Ovary (tissue), 9 donors: ENCODE results near the gene AZU1. TPM values are rescaled to one million over a fixed set of nuclear protein-coding genes. Genes with fewer than 3 reads are reported as not detected.
"Not testable (repeated sequence)": the region's sequence is repeated elsewhere in the genome, so short reads cannot be mapped to it uniquely, and the experiment has no call there.

Experiments
- DNase-seq, 5 donors: peaks; one replicate each; pipeline ENCODE4 v3.0.0-alpha.2; 2019 to 2020
- H3K27ac ChIP-seq, 2 donors: fragments of 200-600 bp; one replicate each; pipeline versions ENCODE4 v1.5.1 to v1.8.0; 2019 to 2022
- H3K27me3 ChIP-seq: fragments of 200-600 bp; one replicate; pipeline ENCODE4 v1.8.0; 2022
- H3K36me3 ChIP-seq: fragments of 200-600 bp; sonication (generic); one replicate; pipeline ENCODE4 v1.5.1; 2019
- H3K4me1 ChIP-seq: one replicate; pipeline ENCODE4 v1.8.1; 2013; ENCODE audit warnings: mild to moderate bottlenecking, moderate library complexity; ENCODE audit not compliant: insufficient read depth
- H3K4me3 ChIP-seq: fragments of 200-600 bp; sonication (generic); one replicate; pipeline ENCODE4 v1.5.1; 2017
- H3K9me3 ChIP-seq, 2 donors: fragments of 200-600 bp in 1 of 2; sonication (generic) in 1 of 2; one replicate each; pipeline versions ENCODE4 v1.5.1 to v1.8.1; 2013 to 2019; ENCODE audit warnings: mild to moderate bottlenecking in 1 of 2, moderate library complexity in 1 of 2
- CTCF ChIP-seq, 3 donors: fragments of 450-650 bp in 2 of 3; fragments of 200-600 bp in 1 of 3; IDR thresholded peaks; one replicate each; pipeline versions ENCODE4 v1.5.1 to v1.8.0; 2016 to 2022; ENCODE audit warnings: antibody characterized with exemption in 3 of 3, mild to moderate bottlenecking in 1 of 3
- EP300 ChIP-seq: sonication (generic); formaldehyde crosslinking; IDR thresholded peaks from one replicate; pipeline ENCODE4 v1.6.1; 2017; ENCODE audit warnings: antibody characterized with exemption
- POLR2A ChIP-seq: fragments of 450-650 bp; IDR thresholded peaks from one replicate; pipeline ENCODE4 v1.6.1; 2017; ENCODE audit warnings: antibody characterized with exemption, mild to moderate bottlenecking, moderate library complexity
- WGBS, 3 donors: extraction: QIAGEN DNeasy Blood & Tissue Kit in 1 of 3; methylation state at CpG; one replicate each; pipeline versions ENCODE4 v1.1.5 to v1.1.7; 2013 to 2017; 5-methylcytosine and 5-hydroxymethylcytosine counted together
- intact Hi-C, 4 donors: fragments of 100-400 bp; cut with DNase I; formaldehyde crosslinking; loops; one replicate each; pipeline versions ENCODE4 v1.11.0 to v1.15.1; 2022 to 2023
- polyA plus RNA-seq, 2 donors: library from polyadenylated mRNA; stranded (reverse); fragments of 200-250 nt in 1 of 2; fragments of 350-450 nt in 1 of 2; fragmentation: Illumina TruSeq in 1 of 2; extraction: RNeasy Lipid Tissue Mini Kit (QIAGEN cat#74804) in 1 of 2; gene quantifications; one replicate each; pipeline ENCODE4 v1.2.3, GENCODE V29; 2013 to 2014
- total RNA-seq, 7 donors: library from RNA; depleted of rRNA in 2 of 7; stranded (reverse); fragments of >200 nt in 2 of 7; fragmentation: NEBNext Ultra II Directional in 3 of 7; extraction: Animal tissue kit (Norgen Biotek cat#: 25700) in 3 of 7; gene quantifications; one replicate each; pipeline versions ENCODE4 v1.1.0 to v1.2.4, GENCODE V29; 2016 to 2023
- donor health status: DM: no; HTN: no; CAD: no; lungs with moderate emphysema.
- donor health status: DM: no; HTN: no; CAD: no.
- donor health status: Bipolar disorder and iron deficiency.
- donor health status: DM: yes; HTN: yes; CAD: no.
- donor health status: DM: no; HTN: no; CAD: no.
- donor health status: DM: yes; HTN: yes; CAD: no.

Gene AZU1
- total and polyA plus RNA-seq, 9 donors, result 0.11 to 1.0 TPM; not detected in 7

GRCh38 chr19:815775-816499 is 11.7 kb upstream of the AZU1 start:
- H3K9me3 ChIP-seq, result no peaks in the 10 kb centered on the region
- H3K27me3 ChIP-seq, result no peaks in the 10 kb centered on the region
- no peak overlapping the region for H3K27ac ChIP-seq
- H3K36me3 ChIP-seq, result no peaks in the 10 kb centered on the region
- no peak for DNase-seq
- no peak for TF ChIP-seq CTCF (IDR thresholded peaks at IDR 0.05)
- H3K4me1 ChIP-seq, result no peaks in the 10 kb centered on the region
- WGBS, 3 donors, result 93 to 95% (median 94%) methylated on average over 13 of the region's 13 CpGs
- no peak overlapping the region for H3K4me3 ChIP-seq
- intact Hi-C loops, result no loop called here

GRCh38 chr19:816500-816857 is 11.2 kb upstream of the AZU1 start:
- no peak for DNase-seq
- WGBS, 3 donors, result 93 to 94% (median 94%) methylated on average over 2 of the region's 2 CpGs
- Histone ChIP-seq H3K27ac (no peak overlapping the region), H3K36me3 (no peaks in the 10 kb centered on the region), H3K27me3 (no peaks in the 10 kb centered on the region), H3K4me3 (no peak overlapping the region), H3K4me1 (no peaks in the 10 kb centered on the region), H3K9me3 (no peaks in the 10 kb centered on the region)
- intact Hi-C loops, result no loop called here
- no peak for TF ChIP-seq POLR2A
- TF ChIP-seq EP300, result no peak
- TF ChIP-seq CTCF (IDR thresholded peaks at IDR 0.05), result no peak

- H3K36me3 ChIP-seq, H3K4me1 ChIP-seq, H3K9me3 ChIP-seq, H3K27me3 ChIP-seq, DNase-seq, intact Hi-C loops, H3K4me3 ChIP-seq, H3K27ac ChIP-seq: not testable (repeated sequence)
- WGBS, 3 donors, result 94 to 97% (median 96%) methylated on average over 5 of the region's 5 CpGs
Observed at GRCh38 chr19:820212-820611, 7.4 kb upstream of the AZU1 start.

GRCh38 chr19:821231-821824 is 6.3 kb upstream of the AZU1 start:
- no peaks in the 10 kb centered on the region for H3K36me3 ChIP-seq
- H3K4me1 ChIP-seq, result peaks cover 2% of the 10 kb centered on the region
- peak in 2 of 5 donors; percentile 28 to 36 for DNase-seq
- WGBS, 3 donors, result 1 to 2% (median 1%) methylated on average over 33 to 64 of the region's 64 CpGs
- H3K9me3 ChIP-seq, result no peaks in the 10 kb centered on the region
- H3K27me3 ChIP-seq, result no peaks in the 10 kb centered on the region
- TF ChIP-seq CTCF (IDR thresholded peaks at IDR 0.05), result no peak
- no peak for TF ChIP-seq EP300
- TF ChIP-seq POLR2A, result no peak
- H3K4me3 ChIP-seq, result no peak overlapping the region
- intact Hi-C loops, result no loop called here
- no peak overlapping the region for H3K27ac ChIP-seq

- Histone ChIP-seq H3K27ac (no peak within 1 kb of the TSS), H3K9me3 (no peaks in the 10 kb centered on the region), H3K36me3 (no peaks in the 10 kb centered on the region), H3K4me1 (peaks cover 2% of the 10 kb centered on the region), H3K4me3 (no peak within 1 kb of the TSS), H3K27me3 (no peaks in the 10 kb centered on the region)
- intact Hi-C loops, result no loop called here
- no peak for DNase-seq
- TF ChIP-seq POLR2A (no peak), EP300 (no peak), CTCF (IDR thresholded peaks at IDR 0.05) (no peak)
- 1% methylated on average over 32 to 81 of the region's 86 CpGs; no CpG with 5 or more reads in 1 of the 3 donors for WGBS, 3 donors
Observed at GRCh38 chr19:821825-822503, 5.7 kb upstream of the AZU1 start, which contains the start of gene PLPPR3. TSS of gene PLPPR3 (minus strand) at chr19:821955. CDS start at chr19:821559, 396 bp downstream.
